SU-DHL-6 (cell line): ENCODE data around the gene IFNA1.

Source experiments
- H2AFZ ChIP-seq: fragments of 200-600 bp; sonication (generic); 2 replicates; pipeline ENCODE4 v1.6.1; 2014; ENCODE audit warnings: low read depth, mild to moderate bottlenecking, moderate library complexity, mixed read lengths, antibody characterized with exemption, low read length; ENCODE audit not compliant: severe bottlenecking
- H3F3A ChIP-seq: fragments of 200-600 bp; shearing (Covaris generic); 2 replicates; pipeline ENCODE4 v1.6.0; 2016; ENCODE audit warnings: antibody characterized with exemption, mild to moderate bottlenecking; ENCODE audit not compliant: insufficient read depth
- H3K27ac ChIP-seq: fragments of 200-600 bp; sonication (generic); 2 replicates; pipeline ENCODE4 v1.5.1; 2016; ENCODE audit warnings: low read depth, mild to moderate bottlenecking, low read length, moderate library complexity, mixed read lengths
- H3K27me3 ChIP-seq: fragments of 200-600 bp; sonication (generic), shearing (Covaris generic); 2 replicates; pipeline ENCODE4 v1.6.0; 2014; ENCODE audit warnings: mild to moderate bottlenecking, low read length
- H3K36me3 ChIP-seq: fragments of 200-600 bp; sonication (generic); 2 replicates; pipeline ENCODE4 v1.6.1; 2014; ENCODE audit warnings: mild to moderate bottlenecking, low read length, mixed read lengths
- H3K4me2 ChIP-seq: fragments of 300-600, 200-600 bp; shearing (Covaris generic), sonication (generic); 2 replicates; pipeline ENCODE4 v1.6.0; 2014; ENCODE audit warnings: low read length, low read depth, mild to moderate bottlenecking; ENCODE audit not compliant: poor library complexity, severe bottlenecking
- H3K4me3 ChIP-seq: fragments of 200-600 bp; sonication (generic); 2 replicates; pipeline ENCODE4 v1.5.1; 2014; ENCODE audit warnings: antibody characterized with exemption, low read length, mild to moderate bottlenecking, mixed read lengths; ENCODE audit not compliant: insufficient read depth, poor library complexity, severe bottlenecking
- H3K79me2 ChIP-seq: fragments of 200-600 bp; sonication (generic); 2 replicates; pipeline ENCODE4 v1.6.1; 2014; ENCODE audit warnings: mild to moderate bottlenecking, low read length, moderate library complexity; ENCODE audit not compliant: insufficient read depth
- H3K9ac ChIP-seq: fragments of 200-600 bp; sonication (generic); 2 replicates; pipeline ENCODE4 v1.7.0; 2014; ENCODE audit warnings: mild to moderate bottlenecking, low read length
- H3K9me2 ChIP-seq: fragments of 200-600 bp; sonication (generic); replicated peaks from 2 replicates; pipeline ENCODE4 v1.6.1; 2014; ENCODE audit warnings: low read length; ENCODE audit not compliant: insufficient read depth
- H3K9me3 ChIP-seq: fragments of 200-600 bp; sonication (generic); 2 replicates; pipeline ENCODE4 v1.6.1; 2014; ENCODE audit warnings: low read length, mixed read lengths; ENCODE audit not compliant: insufficient read depth
- H4K20me1 ChIP-seq: fragments of 200-600 bp; sonication (generic); 2 replicates; pipeline ENCODE4 v1.6.1; 2014; ENCODE audit warnings: low read depth, mild to moderate bottlenecking, antibody characterized with exemption, low read length, moderate library complexity, mixed read lengths
- EZH2phosphoT487 ChIP-seq: fragments of 200-600 bp; sonication (generic), shearing (Covaris generic); conservative IDR thresholded peaks from 2 replicates; pipeline ENCODE4 v1.6.1; 2018; ENCODE audit warnings: mild to moderate bottlenecking, antibody characterized with exemption, low read length, moderate library complexity, mixed read lengths
- TF ChIP-seq, protein P1 (sequence below): fragments of 200-600 bp; sonication (generic); IDR thresholded peaks from one replicate; pipeline ENCODE4 v1.5.1; 2017; ENCODE audit warnings: antibody characterized with exemption, mild to moderate bottlenecking, low read length, moderate library complexity; ENCODE audit not compliant: insufficient read depth, poor library complexity, severe bottlenecking

IFNA1 gene

DNA sequence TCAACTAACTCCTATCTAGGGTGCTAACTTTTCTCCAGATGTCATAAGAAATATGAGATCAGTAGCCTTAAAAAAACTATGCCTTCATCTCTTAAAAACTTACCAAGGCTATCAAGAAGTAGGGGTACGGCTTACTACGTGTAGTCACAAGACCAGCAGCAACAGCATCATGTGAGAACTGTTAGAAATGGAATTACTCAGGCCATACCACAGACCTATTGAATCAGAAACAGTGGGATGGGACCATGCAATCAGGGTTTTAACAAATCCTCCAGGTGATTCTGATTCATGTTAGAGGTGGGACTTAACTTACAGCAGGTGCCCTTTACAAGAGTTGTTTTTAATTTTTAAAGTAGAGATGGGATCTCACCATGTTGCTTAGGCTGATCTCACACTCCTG is 37.2 kb downstream of the IFNA1 start:
- TF ChIP-seq EZH2phosphoT487 = no peak
- TF ChIP-seq, protein P1, sequence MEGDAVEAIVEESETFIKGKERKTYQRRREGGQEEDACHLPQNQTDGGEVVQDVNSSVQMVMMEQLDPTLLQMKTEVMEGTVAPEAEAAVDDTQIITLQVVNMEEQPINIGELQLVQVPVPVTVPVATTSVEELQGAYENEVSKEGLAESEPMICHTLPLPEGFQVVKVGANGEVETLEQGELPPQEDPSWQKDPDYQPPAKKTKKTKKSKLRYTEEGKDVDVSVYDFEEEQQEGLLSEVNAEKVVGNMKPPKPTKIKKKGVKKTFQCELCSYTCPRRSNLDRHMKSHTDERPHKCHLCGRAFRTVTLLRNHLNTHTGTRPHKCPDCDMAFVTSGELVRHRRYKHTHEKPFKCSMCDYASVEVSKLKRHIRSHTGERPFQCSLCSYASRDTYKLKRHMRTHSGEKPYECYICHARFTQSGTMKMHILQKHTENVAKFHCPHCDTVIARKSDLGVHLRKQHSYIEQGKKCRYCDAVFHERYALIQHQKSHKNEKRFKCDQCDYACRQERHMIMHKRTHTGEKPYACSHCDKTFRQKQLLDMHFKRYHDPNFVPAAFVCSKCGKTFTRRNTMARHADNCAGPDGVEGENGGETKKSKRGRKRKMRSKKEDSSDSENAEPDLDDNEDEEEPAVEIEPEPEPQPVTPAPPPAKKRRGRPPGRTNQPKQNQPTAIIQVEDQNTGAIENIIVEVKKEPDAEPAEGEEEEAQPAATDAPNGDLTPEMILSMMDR = no peak
- Histone ChIP-seq H3K27ac (no peak overlapping the region), H3K9me3 (no peaks in the 10 kb centered on the region), H3K27me3 (no peaks in the 10 kb centered on the region), H3K9me2 (no peaks in the 10 kb centered on the region), H3F3A (no peaks in the 10 kb centered on the region), H4K20me1 (no peaks in the 10 kb centered on the region; the same call in 1 of the 2 replicates), H3K79me2 (no peaks in the 10 kb centered on the region), H3K4me2 (no peak overlapping the region), H3K36me3 (no peaks in the 10 kb centered on the region), H3K4me3 (no peak overlapping the region), H3K9ac (no peak overlapping the region), H2AFZ (no peak overlapping the region)

DNA sequence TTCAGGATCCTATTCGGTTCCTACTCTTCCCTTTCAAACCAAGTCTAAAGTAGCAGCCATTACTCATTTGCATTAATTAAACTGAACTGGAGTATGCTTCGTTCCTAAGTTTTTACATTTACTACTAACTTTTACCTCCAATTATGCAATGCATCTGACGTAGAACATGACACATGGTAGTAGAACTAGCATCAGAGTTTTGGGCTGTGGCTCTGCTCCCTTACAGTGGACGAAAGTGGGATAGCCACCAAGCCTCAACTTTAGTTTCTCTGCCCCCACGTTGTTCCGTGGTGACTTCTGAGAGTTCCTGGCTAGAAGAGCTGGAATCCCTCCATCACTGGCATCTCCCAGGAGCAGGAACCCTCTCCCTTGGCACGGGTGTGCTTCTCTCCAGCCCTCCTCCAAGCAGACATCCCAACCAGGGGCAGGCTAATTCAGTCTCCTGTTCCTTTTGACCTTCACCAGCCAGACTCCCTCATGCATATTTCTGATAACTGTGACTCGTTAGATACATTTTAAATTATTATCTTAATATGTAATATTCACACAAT is 39.0 kb downstream of the IFNA1 start:
- no peaks in the 10 kb centered on the region for H3K36me3 ChIP-seq
- H3K9me2 ChIP-seq = no peaks in the 10 kb centered on the region
- no peak for TF ChIP-seq EZH2phosphoT487
- TF ChIP-seq, protein P1 = no peak
- no peaks in the 10 kb centered on the region for H3F3A ChIP-seq
- no peaks in the 10 kb centered on the region for H3K79me2 ChIP-seq
- no peak overlapping the region for H3K4me2 ChIP-seq
- H4K20me1 ChIP-seq = no peaks in the 10 kb centered on the region
- no peak overlapping the region for H3K4me3 ChIP-seq
- H2AFZ ChIP-seq = no peak overlapping the region
- H3K9ac ChIP-seq = no peak overlapping the region
- H3K27me3 ChIP-seq = no peaks in the 10 kb centered on the region
- no peaks in the 10 kb centered on the region for H3K9me3 ChIP-seq
- no peak overlapping the region for H3K27ac ChIP-seq

DNA sequence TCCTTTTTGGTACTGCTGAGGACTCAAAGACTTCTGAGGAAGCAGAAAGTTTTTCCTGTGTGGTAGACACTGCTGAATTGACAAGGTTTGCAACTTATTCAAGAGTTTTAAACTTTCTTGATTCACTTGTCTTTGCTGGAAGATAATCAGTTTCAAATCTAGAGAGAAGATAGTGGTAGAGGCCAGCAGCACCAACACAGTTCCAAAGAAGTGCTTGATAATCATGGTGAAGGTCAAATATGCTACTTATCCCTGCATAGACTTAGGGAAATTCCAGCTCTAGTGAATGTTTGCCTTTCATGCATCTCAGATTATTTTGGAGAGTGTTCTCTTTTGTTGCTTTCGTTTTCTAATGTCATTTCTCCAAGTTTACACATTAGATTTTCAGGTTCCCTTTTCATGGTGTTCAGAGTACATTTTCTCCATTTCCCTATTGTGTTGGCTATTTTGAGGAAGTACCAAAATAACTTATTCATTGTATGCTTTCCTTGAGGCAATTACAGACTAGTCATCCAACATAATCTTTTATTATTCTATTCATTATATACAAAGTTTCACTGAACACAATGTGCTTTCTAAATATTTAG is 41.3 kb downstream of the IFNA1 start:
- H2AFZ ChIP-seq = no peak overlapping the region
- H3K9me3 ChIP-seq = no peaks in the 10 kb centered on the region
- H3K27me3 ChIP-seq = 0 out of 2 replicates have a peak, but pooled peaks cover 4% of the 10 kb centered on the region
- no peaks in the 10 kb centered on the region for H3K79me2 ChIP-seq
- H3F3A ChIP-seq = no peaks in the 10 kb centered on the region
- no peaks in the 10 kb centered on the region for H4K20me1 ChIP-seq
- no peak overlapping the region for H3K4me3 ChIP-seq
- no peaks in the 10 kb centered on the region for H3K36me3 ChIP-seq
- TF ChIP-seq, protein P1 = no peak
- no peak for TF ChIP-seq EZH2phosphoT487
- H3K27ac ChIP-seq = no peak overlapping the region
- H3K4me2 ChIP-seq = no peak overlapping the region
- no peaks in the 10 kb centered on the region for H3K9me2 ChIP-seq
- no peak overlapping the region for H3K9ac ChIP-seq
